ENCODE results near the gene S1PR5.

DNA sequence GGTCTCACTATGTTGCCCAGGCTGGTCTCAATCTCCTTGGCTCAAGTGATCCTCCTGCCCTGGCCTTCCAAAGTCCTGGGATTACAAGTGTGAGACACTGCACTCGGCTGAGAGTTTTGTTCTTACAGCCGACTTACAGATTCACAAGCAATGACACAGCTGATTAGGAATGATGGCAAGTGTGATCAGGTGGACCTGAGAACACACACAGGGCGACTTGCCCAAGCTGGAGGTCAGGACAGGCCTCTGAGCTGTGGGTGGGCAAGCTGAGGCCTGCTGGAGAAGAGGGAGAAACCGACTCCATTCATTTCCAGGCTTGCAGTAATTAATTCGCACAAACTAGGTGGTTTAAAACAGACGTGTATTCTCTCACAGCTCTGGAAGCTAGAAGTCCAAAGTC lies 18.4 kb upstream of the S1PR5 start:
- TF ChIP-seq ELF4 (IDR thresholded peaks at IDR 0.05), result no peak
- no peak for TF ChIP-seq SP1 (IDR thresholded peaks at IDR 0.05)
- TF ChIP-seq, protein P1, sequence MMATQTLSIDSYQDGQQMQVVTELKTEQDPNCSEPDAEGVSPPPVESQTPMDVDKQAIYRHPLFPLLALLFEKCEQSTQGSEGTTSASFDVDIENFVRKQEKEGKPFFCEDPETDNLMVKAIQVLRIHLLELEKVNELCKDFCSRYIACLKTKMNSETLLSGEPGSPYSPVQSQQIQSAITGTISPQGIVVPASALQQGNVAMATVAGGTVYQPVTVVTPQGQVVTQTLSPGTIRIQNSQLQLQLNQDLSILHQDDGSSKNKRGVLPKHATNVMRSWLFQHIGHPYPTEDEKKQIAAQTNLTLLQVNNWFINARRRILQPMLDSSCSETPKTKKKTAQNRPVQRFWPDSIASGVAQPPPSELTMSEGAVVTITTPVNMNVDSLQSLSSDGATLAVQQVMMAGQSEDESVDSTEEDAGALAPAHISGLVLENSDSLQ (IDR thresholded peaks at IDR 0.05), result no peak
- TF ChIP-seq BHLHE40 (IDR thresholded peaks at IDR 0.05; ENCODE audit: borderline replicate concordance), result no peak
- TF ChIP-seq L3MBTL2 (conservative IDR thresholded peaks at IDR 0.05), result no peak
- TF ChIP-seq SUZ12 (IDR thresholded peaks at IDR 0.05), result no peak
- TF ChIP-seq FOXK2 (IDR thresholded peaks at IDR 0.05), result no peak

Data from HEK293T (cell line).